ENCODE results near the gene ZNF618. TPM values are rescaled to one million over a fixed set of nuclear protein-coding genes. Genes with fewer than 3 reads are reported as not detected.

Gene ZNF618
- total RNA-seq, 5 donors from 2014 or later (not counting 1 experiment from before 2014, with no cell fraction given): 0.73 to 3.0 (median 1.4) TPM

DNA sequence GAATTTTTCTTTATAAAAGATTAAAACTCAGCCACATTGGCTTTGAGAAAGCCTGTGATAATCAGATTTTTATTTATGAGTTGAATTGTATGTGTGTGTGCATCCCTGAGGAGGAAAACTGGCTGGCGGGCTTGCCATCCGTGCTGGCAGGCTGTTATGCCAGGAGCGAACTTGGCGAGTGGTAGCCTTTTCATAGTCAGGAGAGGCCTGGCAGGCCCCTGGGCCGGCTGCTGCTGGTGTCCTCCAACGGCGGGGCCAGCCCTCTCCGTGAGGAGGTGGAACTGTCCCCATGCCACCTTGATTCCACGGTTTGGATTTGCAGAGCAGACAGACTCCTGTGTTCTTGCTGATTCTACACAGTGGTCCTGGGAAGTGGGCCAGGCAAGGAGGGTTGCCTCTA is 43.3 kb downstream of the ZNF618 start:
- Histone ChIP-seq H3K4me1 (ENCODE audit: control insufficient read depth in 1 of 2, extremely low read depth in 1 of 2, insufficient read depth in 2 of 2, low read length in 2 of 2) (no peaks in the 10 kb centered on the region), H3K36me3 (ENCODE audit: control insufficient read depth in 2 of 2, extremely low read depth in 1 of 2, insufficient read depth in 1 of 2, low read length in 1 of 2) (no peaks in the 10 kb centered on the region), H3K4me3 (ENCODE audit: control insufficient read depth in 1 of 2, extremely low read depth in 1 of 2, low read length in 1 of 2) (no peak overlapping the region), H3K27ac (ENCODE audit: low read length) (no peak overlapping the region), H3K27me3 (replicated peaks in 1 of 2; ENCODE audit: control insufficient read depth in 2 of 2, extremely low read depth in 1 of 2, insufficient read depth in 2 of 2, low read length in 1 of 2) (peaks cover 0 to 3% of the 10 kb centered on the region in 2 experiments), H3K9me3 (no peaks in the 10 kb centered on the region)
- POLR2A ChIA-PET: no interaction called here
- ATAC-seq (replicated peaks in 1 of 4): no peak
- DNase-seq: no peak
- H3K9me3 Mint-ChIP-seq: peaks cover 0 to 7% (median 3%) of the 10 kb centered on the region in 3 donors
- WGBS (ENCODE audit: insufficient coverage): 90% methylated on average over 6 of the region's 9 CpGs
- H3K27me3 Mint-ChIP-seq: no peaks in the 10 kb centered on the region
- no peak overlapping the region for H3K4me3 Mint-ChIP-seq
- H3K36me3 Mint-ChIP-seq: no peaks in the 10 kb centered on the region
- H3K27ac Mint-ChIP-seq: no peak overlapping the region
- no peaks in the 10 kb centered on the region for H3K4me1 Mint-ChIP-seq
- CTCF ChIA-PET: no interaction called here

GRCh38 chr9:113919871-113920270 is 43.8 kb downstream of the ZNF618 start:
- ChIA-PET POLR2A (no interaction called here), CTCF (no interaction called here)
- no peaks in the 10 kb centered on the region for H3K36me3 ChIP-seq (ENCODE audit: control insufficient read depth in 2 of 2, extremely low read depth in 1 of 2, insufficient read depth in 1 of 2, low read length in 1 of 2)
- peaks cover 0 to 3% of the 10 kb centered on the region in 2 experiments for H3K27me3 ChIP-seq (replicated peaks in 1 of 2; ENCODE audit: control insufficient read depth in 2 of 2, extremely low read depth in 1 of 2, insufficient read depth in 2 of 2, low read length in 1 of 2)
- no peak overlapping the region for H3K4me3 ChIP-seq (ENCODE audit: control insufficient read depth in 1 of 2, extremely low read depth in 1 of 2, low read length in 1 of 2)
- H3K27ac ChIP-seq (ENCODE audit: low read length): no peak overlapping the region
- no peaks in the 10 kb centered on the region for H3K4me1 ChIP-seq (ENCODE audit: control insufficient read depth in 1 of 2, extremely low read depth in 1 of 2, insufficient read depth in 2 of 2, low read length in 2 of 2)
- Mint-ChIP-seq H3K27ac (no peak overlapping the region), H3K4me1 (no peaks in the 10 kb centered on the region), H3K36me3 (no peaks in the 10 kb centered on the region), H3K4me3 (no peak overlapping the region), H3K9me3 (peaks cover 0 to 7% (median 3%) of the 10 kb centered on the region in 3 donors), H3K27me3 (no peaks in the 10 kb centered on the region)
- no peaks in the 10 kb centered on the region for H3K9me3 ChIP-seq
- no peak for DNase-seq
- ATAC-seq (replicated peaks in 1 of 4): no peak
- WGBS (ENCODE audit: insufficient coverage): 90% methylated on average over 4 of the region's 5 CpGs

- Histone ChIP-seq H3K27me3 (replicated peaks in 1 of 2; ENCODE audit: control insufficient read depth in 2 of 2, extremely low read depth in 1 of 2, insufficient read depth in 2 of 2, low read length in 1 of 2) (peaks cover 0 to 3% of the 10 kb centered on the region in 2 experiments), H3K4me1 (ENCODE audit: control insufficient read depth in 1 of 2, extremely low read depth in 1 of 2, insufficient read depth in 2 of 2, low read length in 2 of 2) (no peaks in the 10 kb centered on the region), H3K36me3 (ENCODE audit: control insufficient read depth in 2 of 2, extremely low read depth in 1 of 2, insufficient read depth in 1 of 2, low read length in 1 of 2) (no peaks in the 10 kb centered on the region), H3K9me3 (no peaks in the 10 kb centered on the region), H3K4me3 (ENCODE audit: control insufficient read depth in 1 of 2, extremely low read depth in 1 of 2, low read length in 1 of 2) (no peak overlapping the region), H3K27ac (ENCODE audit: low read length) (no peak overlapping the region)
- Mint-ChIP-seq H3K36me3 (no peaks in the 10 kb centered on the region), H3K4me1 (no peaks in the 10 kb centered on the region), H3K4me3 (no peak overlapping the region), H3K27me3 (peaks cover 0 to under 1% of the 10 kb centered on the region in 2 donors), H3K9me3 (peaks cover 0 to 7% (median 3%) of the 10 kb centered on the region in 3 donors), H3K27ac (no peak overlapping the region)
- 89% methylated on average over 3 of the region's 3 CpGs for WGBS (ENCODE audit: insufficient coverage)
- POLR2A ChIA-PET: no interaction called here
- ATAC-seq (replicated peaks in 1 of 4) (no peak), DNase-seq (no peak)
- CTCF ChIA-PET: interaction anchor here in 1 of 2 donors (0.7 kb wide), 1 partner anchor 21 kb away, joined by 6 read pairs; no protein-coding TSS in a partner anchor
These were observed 44.8 kb downstream of the ZNF618 start for GRCh38 chr9:113920872-113921271.

- peaks cover 0 to 7% (median 3%) of the 10 kb centered on the region in 3 donors for H3K9me3 Mint-ChIP-seq
- 80% methylated on average over 2 of the region's 3 CpGs for WGBS (ENCODE audit: insufficient coverage)
- peaks cover 0 to 3% of the 10 kb centered on the region in 2 experiments for H3K27me3 ChIP-seq (replicated peaks in 1 of 2; ENCODE audit: control insufficient read depth in 2 of 2, extremely low read depth in 1 of 2, insufficient read depth in 2 of 2, low read length in 1 of 2)
- H3K9me3 ChIP-seq: no peaks in the 10 kb centered on the region
- no peak for DNase-seq
- no peak overlapping the region for H3K27ac Mint-ChIP-seq
- CTCF ChIA-PET: no interaction called here
- no peak overlapping the region for H3K4me3 ChIP-seq (ENCODE audit: control insufficient read depth in 1 of 2, extremely low read depth in 1 of 2, low read length in 1 of 2)
- H3K4me1 ChIP-seq (ENCODE audit: control insufficient read depth in 1 of 2, extremely low read depth in 1 of 2, insufficient read depth in 2 of 2, low read length in 2 of 2): no peaks in the 10 kb centered on the region
- peaks cover 0 to 3% of the 10 kb centered on the region in 2 donors for H3K27me3 Mint-ChIP-seq
- no peaks in the 10 kb centered on the region for H3K4me1 Mint-ChIP-seq
- no peaks in the 10 kb centered on the region for H3K36me3 ChIP-seq (ENCODE audit: control insufficient read depth in 2 of 2, extremely low read depth in 1 of 2, insufficient read depth in 1 of 2, low read length in 1 of 2)
- no peaks in the 10 kb centered on the region for H3K36me3 Mint-ChIP-seq
- POLR2A ChIA-PET: no interaction called here
- ATAC-seq (replicated peaks in 1 of 4): no peak
- H3K27ac ChIP-seq (ENCODE audit: low read length): no peak overlapping the region
- no peak overlapping the region for H3K4me3 Mint-ChIP-seq
These were observed 45.4 kb downstream of the ZNF618 start for GRCh38 chr9:113921396-113921925.

- Mint-ChIP-seq H3K4me1 (no peaks in the 10 kb centered on the region), H3K9me3 (peaks cover under 1 to 7% (median 3%) of the 10 kb centered on the region in 3 donors), H3K36me3 (no peaks in the 10 kb centered on the region), H3K4me3 (no peak overlapping the region), H3K27ac (no peak overlapping the region), H3K27me3 (peaks cover 0 to 3% of the 10 kb centered on the region in 2 donors)
- Histone ChIP-seq H3K4me3 (ENCODE audit: control insufficient read depth in 1 of 2, extremely low read depth in 1 of 2, low read length in 1 of 2) (no peak overlapping the region), H3K27ac (ENCODE audit: low read length) (no peak overlapping the region), H3K27me3 (replicated peaks in 1 of 2; ENCODE audit: control insufficient read depth in 2 of 2, extremely low read depth in 1 of 2, insufficient read depth in 2 of 2, low read length in 1 of 2) (peaks cover 0 to 3% of the 10 kb centered on the region in 2 experiments), H3K36me3 (ENCODE audit: control insufficient read depth in 2 of 2, extremely low read depth in 1 of 2, insufficient read depth in 1 of 2, low read length in 1 of 2) (no peaks in the 10 kb centered on the region), H3K4me1 (ENCODE audit: control insufficient read depth in 1 of 2, extremely low read depth in 1 of 2, insufficient read depth in 2 of 2, low read length in 2 of 2) (no peaks in the 10 kb centered on the region), H3K9me3 (no peaks in the 10 kb centered on the region)
- no peak for DNase-seq
- WGBS (ENCODE audit: insufficient coverage): no CpG with 5 or more reads among the region's 4 CpGs
- CTCF ChIA-PET: no interaction called here
- POLR2A ChIA-PET: no interaction called here
- no peak for ATAC-seq (replicated peaks in 1 of 4)
These were observed 46.1 kb downstream of the ZNF618 start for GRCh38 chr9:113922160-113922559.

DNA sequence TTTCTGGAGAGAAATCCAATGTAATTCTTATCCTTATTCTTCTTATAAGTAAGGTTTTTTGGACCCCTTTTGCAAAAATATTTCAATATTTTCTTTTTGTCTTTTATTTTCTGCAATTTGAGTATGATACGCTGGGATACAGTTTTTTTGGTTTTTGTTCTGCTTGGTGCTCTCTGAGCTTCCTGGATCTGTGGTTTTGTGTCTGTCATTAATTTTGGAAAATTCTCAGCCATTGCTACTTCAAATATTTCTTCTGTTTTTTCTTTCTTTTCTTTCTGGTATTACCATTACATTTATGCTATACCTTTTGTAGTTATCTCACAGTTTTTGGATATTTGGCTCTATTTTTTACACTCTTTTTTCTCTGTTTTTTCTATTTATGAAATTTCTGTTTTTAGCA is 50.1 kb downstream of the ZNF618 start:
- Histone ChIP-seq H3K4me1 (ENCODE audit: control insufficient read depth in 1 of 2, extremely low read depth in 1 of 2, insufficient read depth in 2 of 2, low read length in 2 of 2) (no peaks in the 10 kb centered on the region), H3K36me3 (ENCODE audit: control insufficient read depth in 2 of 2, extremely low read depth in 1 of 2, insufficient read depth in 1 of 2, low read length in 1 of 2) (no peaks in the 10 kb centered on the region), H3K9me3 (no peaks in the 10 kb centered on the region), H3K27me3 (replicated peaks in 1 of 2; ENCODE audit: control insufficient read depth in 2 of 2, extremely low read depth in 1 of 2, insufficient read depth in 2 of 2, low read length in 1 of 2) (no peaks in the 10 kb centered on the region), H3K27ac (ENCODE audit: low read length) (no peak overlapping the region), H3K4me3 (ENCODE audit: control insufficient read depth in 1 of 2, extremely low read depth in 1 of 2, low read length in 1 of 2) (no peak overlapping the region)
- no peaks in the 10 kb centered on the region for H3K4me1 Mint-ChIP-seq
- POLR2A ChIA-PET: no interaction called here
- no peak overlapping the region for H3K27ac Mint-ChIP-seq
- ATAC-seq (replicated peaks in 1 of 4): no peak
- H3K4me3 Mint-ChIP-seq: no peak overlapping the region
- no peak for DNase-seq
- CTCF ChIA-PET: no interaction called here
- peaks cover 5 to 8% of the 10 kb centered on the region in 2 donors for H3K27me3 Mint-ChIP-seq
- H3K36me3 Mint-ChIP-seq: no peaks in the 10 kb centered on the region
- peaks cover 7 to 15% (median 13%) of the 10 kb centered on the region in 3 donors for H3K9me3 Mint-ChIP-seq
- no CpG with 5 or more reads among the region's 1 CpG for WGBS (ENCODE audit: insufficient coverage)

- Mint-ChIP-seq H3K9me3 (peaks cover 3 to 15% (median 13%) of the 10 kb centered on the region in 3 donors), H3K4me3 (no peak overlapping the region), H3K27ac (no peak overlapping the region), H3K36me3 (no peaks in the 10 kb centered on the region), H3K27me3 (peaks cover 5 to 8% of the 10 kb centered on the region in 2 donors), H3K4me1 (no peaks in the 10 kb centered on the region)
- H3K36me3 ChIP-seq (ENCODE audit: control insufficient read depth in 2 of 2, extremely low read depth in 1 of 2, insufficient read depth in 1 of 2, low read length in 1 of 2): no peaks in the 10 kb centered on the region
- DNase-seq: no peak
- no peaks in the 10 kb centered on the region for H3K9me3 ChIP-seq
- 0% methylated on average over 1 of the region's 2 CpGs for WGBS (ENCODE audit: insufficient coverage)
- no peak for ATAC-seq (replicated peaks in 1 of 4)
- ChIA-PET POLR2A (no interaction called here), CTCF (no interaction called here)
- H3K27ac ChIP-seq (ENCODE audit: low read length): no peak overlapping the region
- H3K4me1 ChIP-seq (ENCODE audit: control insufficient read depth in 1 of 2, extremely low read depth in 1 of 2, insufficient read depth in 2 of 2, low read length in 2 of 2): no peaks in the 10 kb centered on the region
- H3K4me3 ChIP-seq (ENCODE audit: control insufficient read depth in 1 of 2, extremely low read depth in 1 of 2, low read length in 1 of 2): no peak overlapping the region
- no peaks in the 10 kb centered on the region for H3K27me3 ChIP-seq (replicated peaks in 1 of 2; ENCODE audit: control insufficient read depth in 2 of 2, extremely low read depth in 1 of 2, insufficient read depth in 2 of 2, low read length in 1 of 2)
These were observed 51.2 kb downstream of the ZNF618 start for GRCh38 chr9:113927277-113927676.

All from T-cell (primary cell).